GM12892 (cell line): ENCODE results near the gene STXBP5L.
A peak's percentile ranks its signal among the peaks of the same experiment; 100 is the strongest.
"Not testable (repeated sequence)": the region's sequence is repeated elsewhere in the genome, so short reads cannot be mapped to it uniquely, and the experiment has no call there.

ENCODE experiments used
- DNase-seq: peaks from one replicate; pipeline ENCODE4 v3.0.0; 2011; ENCODE audit not compliant: insufficient read length
- FAIRE-seq: peaks from 2 replicates; lab custom pipeline; 2011; peaks lifted over from hg19 to GRCh38; lab: Jason Lieb, UNC
- POLR2A ChIP-seq: IDR thresholded peaks from 2 replicates; pipeline ENCODE4 v1.6.1; 2011; ENCODE audit warnings: low read depth, low read length, control low read depth
- POLR2AphosphoS5 ChIP-seq: IDR thresholded peaks from 2 replicates; pipeline ENCODE4 v1.6.1; 2011; ENCODE audit warnings: low read depth, low read length, control low read depth
- TAF1 ChIP-seq: IDR thresholded peaks from 2 replicates; pipeline ENCODE4 v1.6.1; 2011; ENCODE audit warnings: low read depth, mild to moderate bottlenecking, control low read depth, low read length, borderline replicate concordance

Gene STXBP5L

DNA sequence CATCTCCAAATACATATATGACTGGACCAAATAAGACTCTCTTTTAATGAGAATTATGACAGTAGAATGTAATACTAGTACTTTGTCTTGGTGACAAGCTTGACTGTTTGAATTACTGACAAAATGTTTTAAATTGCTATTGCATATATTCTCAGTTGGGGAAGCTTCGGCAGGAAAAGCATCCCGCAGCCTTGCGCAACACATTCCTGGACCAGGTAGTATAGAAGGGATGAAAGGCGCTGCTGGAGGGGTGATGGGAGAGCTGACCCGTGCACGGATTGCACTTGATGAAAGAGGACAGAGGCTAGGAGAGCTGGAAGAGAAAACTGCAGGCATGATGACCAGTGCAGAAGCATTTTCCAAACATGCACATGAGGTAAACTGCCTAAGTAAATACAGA is 510.2 kb downstream of the STXBP5L start:
- TF ChIP-seq TAF1 = no peak
- no peak for TF ChIP-seq POLR2AphosphoS5
- TF ChIP-seq POLR2A = no peak
- FAIRE-seq (no peak), DNase-seq (no peak)

DNA sequence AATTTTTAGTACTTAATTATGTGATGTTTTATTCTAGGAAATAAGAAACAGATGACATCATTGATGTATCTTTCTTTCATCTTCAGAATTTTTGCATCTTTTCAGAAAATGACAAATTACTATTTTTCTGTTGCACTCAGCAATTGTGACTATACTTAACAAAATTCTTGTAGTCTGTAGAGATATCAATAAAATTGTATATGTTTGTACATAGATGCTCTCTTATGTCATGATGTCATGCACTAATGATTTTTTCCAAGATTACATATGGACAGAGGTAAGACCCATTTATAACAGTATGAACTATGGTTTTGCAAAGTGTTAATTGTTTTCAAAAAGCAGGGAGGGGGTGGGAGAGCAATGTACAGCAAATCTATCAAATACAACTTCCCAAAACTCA is 516.5 kb downstream of the STXBP5L start:
- DNase-seq (no peak), FAIRE-seq (no peak)
- TF ChIP-seq POLR2A = no peak
- no peak for TF ChIP-seq TAF1
- TF ChIP-seq POLR2AphosphoS5 = no peak

DNA sequence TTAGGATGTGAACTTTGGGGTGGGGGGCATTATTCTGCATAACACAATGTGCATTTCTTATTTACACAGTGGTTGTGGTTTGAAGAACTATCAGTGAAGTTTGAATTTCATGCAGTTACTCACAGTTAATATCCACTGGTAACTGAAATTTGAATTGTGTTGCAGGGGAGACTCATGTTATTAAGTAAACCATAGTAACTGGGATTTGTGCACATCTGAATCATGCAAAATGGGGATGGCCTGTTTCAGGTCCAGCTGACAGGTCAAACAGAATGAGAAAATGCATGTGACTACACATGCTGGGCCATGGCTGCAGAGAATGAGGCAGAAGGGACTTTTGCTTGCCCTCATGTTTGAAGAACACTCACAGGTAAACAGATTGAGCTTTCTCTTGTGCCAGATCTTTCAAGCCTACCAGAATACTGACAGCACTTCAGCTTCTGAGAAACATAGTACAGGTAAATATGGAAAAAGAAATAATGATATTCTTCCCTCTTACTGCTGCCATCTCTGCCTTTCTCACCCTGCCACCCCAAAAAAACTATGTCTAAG is 522.7 kb downstream of the STXBP5L start:
- TF ChIP-seq POLR2AphosphoS5 (no peak), POLR2A (no peak), TAF1 (no peak)
- DNase-seq (no peak), FAIRE-seq (no peak)

DNA sequence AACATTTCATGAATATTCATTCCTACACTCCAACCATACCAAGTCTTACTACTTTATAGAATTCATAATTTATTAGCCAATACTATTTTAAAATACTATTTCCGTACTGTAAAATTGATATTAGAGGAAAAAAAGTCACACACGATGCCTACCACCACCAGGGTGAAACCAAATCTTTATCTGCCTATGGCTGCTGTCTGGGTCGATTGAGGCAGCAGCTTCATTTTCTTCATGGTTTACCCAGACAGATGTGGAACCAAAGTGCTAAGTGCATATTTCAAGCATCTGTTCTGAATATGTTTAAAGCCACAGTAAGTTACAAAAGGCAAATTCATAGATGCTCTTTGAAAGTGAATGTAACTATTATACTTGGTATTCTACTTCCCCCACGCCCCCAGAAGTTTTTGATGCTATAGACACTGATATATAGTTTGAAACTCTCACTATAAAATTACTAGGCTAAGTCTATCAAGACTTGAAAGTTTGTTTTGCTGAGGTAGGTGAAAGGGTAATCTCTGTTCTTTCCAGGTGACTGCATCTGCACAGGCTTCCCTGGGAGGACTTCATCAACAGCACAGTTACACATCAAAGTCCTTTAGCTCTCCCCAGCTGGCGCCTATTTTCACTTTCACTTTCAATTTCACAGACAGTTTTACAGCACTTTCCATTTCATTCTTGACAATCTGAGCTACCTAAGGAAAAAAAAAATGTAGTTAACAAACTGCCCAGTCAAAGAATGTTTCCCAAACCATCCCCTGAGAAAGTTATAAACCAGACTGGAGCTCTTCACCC is 523.9 kb downstream of the STXBP5L start:
- DNase-seq = peak; percentile 19
- peak; percentile 58 for FAIRE-seq

DNA sequence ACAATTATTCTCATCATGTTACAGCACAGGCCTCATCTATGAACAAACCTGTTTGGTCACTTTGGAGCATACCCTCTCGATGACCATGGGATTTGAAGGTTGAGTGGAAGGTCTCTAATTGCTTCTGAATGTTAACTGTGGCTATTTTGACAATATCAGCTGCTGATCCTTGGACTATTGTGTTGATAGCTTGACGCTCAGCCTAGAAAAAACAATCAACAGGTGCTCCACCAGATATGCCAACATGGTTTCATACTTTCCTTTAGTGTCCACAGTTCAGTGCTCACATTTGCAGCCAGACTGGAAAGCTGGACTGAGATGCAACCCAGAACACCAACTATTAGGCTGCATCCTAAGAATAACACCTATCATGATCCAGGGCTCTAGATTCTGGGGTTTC is 528.1 kb downstream of the STXBP5L start:
- TF ChIP-seq TAF1 (no peak), POLR2A (no peak), POLR2AphosphoS5 (no peak)
- FAIRE-seq (no peak), DNase-seq (no peak)

More for the DNA sequence above, 523.9 kb downstream of the STXBP5L start:
- TF ChIP-seq POLR2A = no peak
- no peak for TF ChIP-seq POLR2AphosphoS5
- no peak for TF ChIP-seq TAF1

DNA sequence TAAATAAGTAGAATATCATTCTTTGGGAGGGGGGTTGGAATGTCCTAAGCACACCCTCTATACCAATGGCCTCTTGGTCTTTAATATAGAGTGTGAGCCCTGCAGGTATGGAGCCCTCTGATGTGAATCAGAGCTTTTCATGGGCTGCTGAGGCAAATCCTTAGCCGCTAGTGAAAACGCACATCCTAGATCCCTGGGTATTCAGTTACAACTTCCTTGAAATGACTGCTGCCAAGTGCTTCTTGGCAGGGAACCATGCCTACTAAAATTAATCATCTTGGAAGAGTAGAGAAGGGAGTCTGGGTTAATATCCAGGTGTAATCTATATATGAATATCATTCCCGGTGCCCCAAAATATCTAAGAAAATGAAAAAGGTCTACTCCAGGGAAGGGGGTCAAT is 528.6 kb downstream of the STXBP5L start:
- FAIRE-seq = no peak
- TF ChIP-seq TAF1 (no peak), POLR2AphosphoS5 (no peak), POLR2A (no peak)
- DNase-seq = no peak

DNA sequence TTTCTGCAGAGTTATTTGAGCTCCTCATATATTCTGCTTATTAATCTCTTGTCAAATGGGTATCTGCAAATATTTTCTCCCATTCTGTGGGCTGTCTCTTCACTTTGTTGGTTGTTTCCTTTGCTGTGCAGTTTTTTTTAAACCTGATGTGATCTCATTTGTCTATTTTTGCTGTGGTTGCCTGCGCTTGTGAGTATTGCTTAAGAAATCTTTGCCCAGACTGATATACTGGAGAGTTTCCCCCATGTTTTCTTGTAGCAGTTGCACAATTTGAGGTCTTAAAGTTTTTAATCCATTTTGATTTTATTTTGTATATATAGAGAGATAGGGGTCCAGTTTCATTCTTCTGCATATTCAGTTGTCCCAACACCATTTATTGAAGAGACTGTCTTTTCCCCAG is 535.5 kb downstream of the STXBP5L start:
- no peak for FAIRE-seq
- TF ChIP-seq TAF1 = no peak
- no peak for TF ChIP-seq POLR2AphosphoS5
- TF ChIP-seq POLR2A = no peak
- DNase-seq = no peak

DNA sequence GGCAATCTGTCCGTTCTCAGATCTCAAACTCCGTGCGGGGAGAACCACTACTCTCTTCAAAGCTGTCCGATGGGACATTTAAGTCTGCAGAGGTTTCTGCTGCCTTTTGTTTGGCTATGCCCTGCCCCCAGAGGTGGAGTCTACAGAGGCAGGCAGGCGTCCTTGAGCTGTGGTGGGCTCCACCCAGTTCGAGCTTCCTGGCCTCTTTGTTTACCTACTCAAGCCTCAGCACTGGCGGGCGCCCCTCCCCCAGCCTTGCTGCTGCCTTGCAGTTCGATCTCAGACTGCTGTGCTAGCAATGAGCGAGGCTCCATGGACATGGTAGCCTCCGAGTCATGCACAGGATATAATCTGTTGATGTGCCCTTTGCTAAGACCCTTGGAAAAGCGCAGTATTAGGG is 543.7 kb downstream of the STXBP5L start:
- FAIRE-seq, DNase-seq: not testable (repeated sequence)

DNA sequence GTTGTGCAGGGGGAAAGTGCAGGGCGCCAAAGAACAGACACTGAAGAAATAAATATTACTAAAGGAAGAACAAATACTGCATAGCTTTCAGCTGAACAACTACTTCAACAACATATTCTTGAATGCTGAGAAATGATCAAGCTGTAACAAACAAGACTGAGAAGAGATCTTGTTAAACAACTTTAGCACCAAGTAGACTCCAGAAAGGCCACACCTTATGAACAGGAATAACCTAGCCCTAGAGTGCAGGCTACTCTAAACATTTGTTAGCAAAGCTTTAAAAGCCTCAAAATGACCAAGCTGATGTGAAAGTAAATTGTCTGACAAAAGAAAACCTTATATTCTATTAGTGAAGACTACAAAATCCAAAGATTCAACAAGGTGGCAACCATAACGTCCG is 554.6 kb downstream of the STXBP5L start:
- FAIRE-seq = no peak
- DNase-seq = no peak
- TF ChIP-seq POLR2AphosphoS5 (no peak), POLR2A (no peak), TAF1 (no peak)

DNA sequence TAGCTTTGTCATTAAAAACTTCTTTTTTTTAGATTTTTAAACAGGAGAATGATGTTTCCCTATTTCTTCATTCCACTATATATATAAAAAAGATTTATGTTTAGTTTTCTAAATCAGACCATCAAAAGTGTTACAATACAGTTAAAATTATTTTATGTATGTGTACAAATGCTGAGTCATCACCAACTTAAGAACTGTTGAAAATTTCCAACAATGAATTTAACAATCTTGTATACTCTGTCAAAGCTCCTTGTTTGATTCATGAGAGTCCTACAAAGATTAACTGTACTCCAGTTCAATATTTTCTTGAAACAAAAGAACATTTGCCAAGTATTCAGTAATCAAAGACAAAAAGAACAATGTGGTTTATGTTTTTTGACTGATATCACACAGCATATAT is 555.7 kb downstream of the STXBP5L start:
- TF ChIP-seq POLR2A (no peak), POLR2AphosphoS5 (no peak), TAF1 (no peak)
- DNase-seq = no peak
- FAIRE-seq = peak; percentile 42

DNA sequence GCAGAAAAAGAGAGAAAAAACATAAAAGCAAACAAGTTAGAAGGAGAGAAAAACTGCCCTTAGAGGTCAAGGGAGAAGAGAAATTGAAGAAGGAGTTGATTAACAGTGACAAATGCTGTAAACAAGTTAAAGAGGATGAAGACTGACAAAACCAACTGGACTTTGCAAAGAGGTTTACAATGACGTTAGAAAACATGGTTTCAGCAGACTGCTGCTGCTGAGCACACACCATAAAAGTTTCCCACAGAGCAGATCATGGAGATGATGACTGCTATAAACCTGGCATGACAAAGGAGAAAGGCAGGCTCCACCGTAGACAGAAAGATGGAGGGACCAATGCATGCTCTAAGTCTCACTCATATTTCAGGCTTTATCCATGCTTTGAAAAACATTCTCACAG is 559.1 kb downstream of the STXBP5L start:
- FAIRE-seq (no peak), DNase-seq (no peak)
- TF ChIP-seq POLR2AphosphoS5 (no peak), TAF1 (no peak), POLR2A (no peak)

DNA sequence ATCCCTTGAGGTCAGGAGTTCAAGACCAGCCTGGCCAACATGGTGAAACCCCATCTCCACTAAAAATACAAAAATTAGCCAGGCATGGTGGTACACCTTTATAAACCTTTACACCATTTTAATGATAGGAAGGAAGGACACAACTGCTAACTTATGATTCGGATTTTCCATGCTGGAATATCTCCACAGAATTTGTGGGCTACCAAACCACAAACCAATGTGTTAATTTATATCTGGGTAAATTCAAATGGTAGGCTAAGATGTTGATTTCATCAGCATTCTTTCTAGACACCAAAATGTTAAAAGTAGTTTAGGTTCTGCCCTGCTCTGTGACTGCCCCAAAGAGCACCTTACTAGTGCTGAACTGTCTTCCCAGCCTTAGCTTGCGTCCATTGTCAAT is 565.0 kb downstream of the STXBP5L start:
- no peak for TF ChIP-seq TAF1
- no peak for TF ChIP-seq POLR2A
- TF ChIP-seq POLR2AphosphoS5 = no peak
- DNase-seq = no peak
- FAIRE-seq = no peak
